Body of pancreas (tissue), 4 donors: Measurements from ENCODE around the gene CISD2. TPM values are rescaled to one million over a fixed set of nuclear protein-coding genes. Genes with fewer than 3 reads are reported as not detected.
A peak's percentile ranks its signal among the peaks of the same experiment; 100 is the strongest.
"Not testable (repeated sequence)": the region's sequence is repeated elsewhere in the genome, so short reads cannot be mapped to it uniquely, and the experiment has no call there.

Experiments
- ATAC-seq: fragments of 150-250 bp; one replicate; pipeline ENCODE4 v1.9.1; 2016
- DNase-seq, 4 donors: peaks; one replicate each; pipeline ENCODE4 v3.0.0-alpha.2; 2019
- H3K27ac ChIP-seq, 4 donors: fragments of 200-600 bp; sonication (generic); 1 replicate in 3 of 4; 2 replicates in 1 of 4; pipeline versions ENCODE4 v1.5.1 to v1.6.1; 2016 to 2019; ENCODE audit warnings: mild to moderate bottlenecking in 1 of 4, mixed read lengths in 1 of 4, moderate library complexity in 1 of 4
- H3K27me3 ChIP-seq, 2 donors: fragments of 200-600 bp; sonication (generic); one replicate each; pipeline ENCODE4 v1.6.0; 2016; ENCODE audit warnings: mild to moderate bottlenecking in 1 of 2
- H3K36me3 ChIP-seq, 2 donors: fragments of 200-600 bp; sonication (generic); replicated peaks in 1 of 2; 2 replicates each; pipeline ENCODE4 v1.5.1; 2016; ENCODE audit warnings: low read depth in 2 of 2; ENCODE audit not compliant: insufficient read depth in 1 of 2
- H3K4me1 ChIP-seq: fragments of 200-600 bp; sonication (generic); one replicate; pipeline ENCODE4 v1.6.0; 2016
- H3K4me3 ChIP-seq, 2 donors: fragments of 200-600 bp; sonication (generic); 1 replicate in 1 of 2; 2 replicates in 1 of 2; pipeline ENCODE4 v1.5.1; 2016 to 2019
- H3K9me3 ChIP-seq, 3 donors: fragments of 200-600 bp; sonication (generic); 1 replicate in 2 of 3; 2 replicates in 1 of 3; pipeline ENCODE4 v1.5.1; 2016
- POLR2A ChIP-seq, 3 donors: fragments of 450-650 bp; IDR thresholded peaks; one replicate each; pipeline ENCODE4 v1.6.1; 2016; ENCODE audit warnings: antibody characterized with exemption in 3 of 3, mild to moderate bottlenecking in 2 of 3
- WGBS, 2 donors: methylation state at CpG; one replicate each; pipeline ENCODE4 v1.1.5; 2017; 5-methylcytosine and 5-hydroxymethylcytosine counted together
- intact Hi-C: fragments of 100-400 bp; cut with DNase I; formaldehyde crosslinking; loops from one replicate; pipeline ENCODE4 v1.15.1; 2023
- total RNA-seq, 2 donors: library from RNA; depleted of rRNA; stranded (reverse); fragments of >200 nt; gene quantifications; one replicate each; pipeline ENCODE4 v1.1.0, GENCODE V29; 2016
- TF ChIP-seq, protein P1 (sequence below), 7 experiments: fragments of 450-650 bp in 4 of 7; fragments of 200-600 bp in 3 of 7; sonication (generic) in 3 of 7; IDR thresholded peaks; one replicate each; pipeline ENCODE4 v1.5.1; 2016 to 2019; ENCODE audit warnings: antibody characterized with exemption in 7 of 7

The CISD2 gene
- total RNA-seq, 2 donors from 2014 or later = 4.0 to 23.6 TPM

DNA sequence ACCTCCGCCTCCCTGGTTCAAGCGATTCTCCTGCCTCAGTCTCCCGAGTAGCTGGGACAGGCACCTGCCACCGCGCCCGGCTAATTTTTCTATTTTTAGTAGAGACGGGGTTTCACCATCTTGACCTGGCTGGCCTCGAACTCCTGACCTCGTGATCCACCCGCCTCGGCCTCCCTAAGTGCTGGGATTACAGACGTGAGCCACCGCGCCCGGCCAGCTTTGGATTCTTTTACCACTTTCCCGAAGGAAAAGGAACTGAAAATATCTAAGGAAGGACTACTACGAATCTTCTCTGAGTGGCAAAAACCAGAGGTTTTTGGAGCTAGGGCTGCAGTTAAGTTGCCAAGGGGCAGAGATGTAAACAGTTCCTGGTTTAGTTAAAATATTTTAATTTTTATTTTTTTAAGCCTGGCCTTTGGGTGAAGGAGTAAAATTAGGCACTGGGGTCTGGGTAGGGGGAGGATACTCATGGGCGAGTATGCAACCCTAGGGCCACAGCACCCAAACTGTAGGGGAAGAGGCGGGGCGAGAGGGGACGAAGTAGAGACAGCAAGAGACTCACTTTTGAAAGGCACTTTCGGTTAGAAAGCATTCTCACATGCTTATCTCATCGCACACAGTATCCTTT is 525 bp upstream of the CISD2 start:
- peak in 3 of 4 donors; percentile 10 to 22 (median 19) for DNase-seq
- ATAC-seq = peak; percentile 47
- Histone ChIP-seq H3K36me3 (no peaks in the 10 kb centered on the region), H3K4me3 (peak overlapping the region; percentile 4 to 73), H3K27ac (peak overlapping the region; percentile 90 to 99 (median 94)), H3K27me3 (no peaks in the 10 kb centered on the region), H3K9me3 (no peaks in the 10 kb centered on the region), H3K4me1 (peaks cover 26% of the 10 kb centered on the region)
- TF ChIP-seq POLR2A (IDR thresholded peaks at IDR 0.05) = no peak
- TF ChIP-seq, protein P1, sequence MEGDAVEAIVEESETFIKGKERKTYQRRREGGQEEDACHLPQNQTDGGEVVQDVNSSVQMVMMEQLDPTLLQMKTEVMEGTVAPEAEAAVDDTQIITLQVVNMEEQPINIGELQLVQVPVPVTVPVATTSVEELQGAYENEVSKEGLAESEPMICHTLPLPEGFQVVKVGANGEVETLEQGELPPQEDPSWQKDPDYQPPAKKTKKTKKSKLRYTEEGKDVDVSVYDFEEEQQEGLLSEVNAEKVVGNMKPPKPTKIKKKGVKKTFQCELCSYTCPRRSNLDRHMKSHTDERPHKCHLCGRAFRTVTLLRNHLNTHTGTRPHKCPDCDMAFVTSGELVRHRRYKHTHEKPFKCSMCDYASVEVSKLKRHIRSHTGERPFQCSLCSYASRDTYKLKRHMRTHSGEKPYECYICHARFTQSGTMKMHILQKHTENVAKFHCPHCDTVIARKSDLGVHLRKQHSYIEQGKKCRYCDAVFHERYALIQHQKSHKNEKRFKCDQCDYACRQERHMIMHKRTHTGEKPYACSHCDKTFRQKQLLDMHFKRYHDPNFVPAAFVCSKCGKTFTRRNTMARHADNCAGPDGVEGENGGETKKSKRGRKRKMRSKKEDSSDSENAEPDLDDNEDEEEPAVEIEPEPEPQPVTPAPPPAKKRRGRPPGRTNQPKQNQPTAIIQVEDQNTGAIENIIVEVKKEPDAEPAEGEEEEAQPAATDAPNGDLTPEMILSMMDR (IDR thresholded peaks at IDR 0.05) = no peak
- WGBS, 2 donors = 9 to 10% methylated on average over 23 of the region's 23 CpGs
- intact Hi-C loops = no loop called here

DNA sequence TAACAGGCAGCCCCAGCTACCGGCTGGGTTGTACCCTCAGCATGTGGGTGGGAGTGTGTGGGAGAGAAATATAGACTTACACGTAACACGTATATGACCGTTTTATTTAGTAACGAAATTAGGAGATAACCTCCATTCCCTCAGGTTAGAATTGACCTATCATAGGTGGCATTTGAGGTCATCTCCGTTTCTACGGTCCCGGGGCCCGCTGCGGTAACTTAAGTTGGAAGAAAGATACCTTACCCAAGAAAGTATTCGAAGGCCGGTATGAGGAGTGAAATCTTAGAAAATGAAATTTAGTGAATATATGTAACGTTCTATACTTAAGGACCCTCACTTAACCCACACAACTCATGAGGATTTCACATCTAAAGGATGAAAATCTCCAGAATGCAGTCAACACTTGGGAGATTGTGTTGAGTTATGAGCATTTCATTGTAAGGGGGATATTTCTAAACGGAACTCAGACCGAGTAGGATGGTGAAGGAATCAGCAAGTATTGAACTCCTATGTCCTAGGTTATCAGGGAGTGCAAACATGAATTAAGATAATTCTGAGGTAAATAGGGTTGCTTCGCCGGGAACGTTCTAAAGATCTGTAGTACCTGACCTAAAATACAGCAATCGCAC is 891 bp downstream of the CISD2 start:
- intact Hi-C loops = no loop called here
- Histone ChIP-seq H3K9me3 (no peaks in the 10 kb centered on the region), H3K27me3 (no peaks in the 10 kb centered on the region), H3K36me3 (no peaks in the 10 kb centered on the region), H3K4me1 (peaks cover 26% of the 10 kb centered on the region), H3K4me3 (peak overlapping the region; percentile 73 to 88), H3K27ac (peak overlapping the region; percentile 90 to 99 (median 94))
- DNase-seq = peak in 1 of 4 donors; percentile 29
- no peak for TF ChIP-seq POLR2A (IDR thresholded peaks at IDR 0.05)
- TF ChIP-seq, protein P1 (IDR thresholded peaks at IDR 0.05) = no peak
- no peak for ATAC-seq
- 4% methylated on average over 19 of the region's 19 CpGs for WGBS, 2 donors

DNA sequence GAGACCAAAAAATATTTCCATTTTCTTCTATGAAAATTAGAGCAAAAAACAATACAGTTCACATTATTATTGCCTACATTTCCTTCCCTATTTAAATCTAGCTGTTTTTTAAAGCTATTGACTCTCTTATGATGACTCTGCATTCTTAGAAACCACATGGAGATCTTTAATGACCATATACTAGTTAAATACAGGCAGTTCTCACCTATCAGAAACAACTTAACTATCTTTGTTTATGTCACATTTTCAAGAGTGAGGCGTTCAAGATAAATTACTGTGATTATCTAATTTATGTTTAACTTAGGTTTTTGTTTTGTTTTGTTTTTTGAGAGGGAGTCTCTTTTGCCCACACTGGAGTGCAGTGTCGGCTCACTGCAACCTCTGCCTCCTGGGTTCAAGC is 3.0 kb downstream of the CISD2 start:
- intact Hi-C loops = no loop called here
- peaks cover 26% of the 10 kb centered on the region for H3K4me1 ChIP-seq
- no peak for TF ChIP-seq POLR2A (IDR thresholded peaks at IDR 0.05)
- TF ChIP-seq, protein P1 (IDR thresholded peaks at IDR 0.05) = no peak
- 56 to 61% methylated on average over 2 of the region's 2 CpGs for WGBS, 2 donors
- H3K36me3 ChIP-seq = no peaks in the 10 kb centered on the region
- ATAC-seq = no peak
- no peaks in the 10 kb centered on the region for H3K9me3 ChIP-seq
- no peak overlapping the region for H3K27ac ChIP-seq
- DNase-seq = no peak
- H3K4me3 ChIP-seq = no peak overlapping the region
- H3K27me3 ChIP-seq = no peaks in the 10 kb centered on the region

DNA sequence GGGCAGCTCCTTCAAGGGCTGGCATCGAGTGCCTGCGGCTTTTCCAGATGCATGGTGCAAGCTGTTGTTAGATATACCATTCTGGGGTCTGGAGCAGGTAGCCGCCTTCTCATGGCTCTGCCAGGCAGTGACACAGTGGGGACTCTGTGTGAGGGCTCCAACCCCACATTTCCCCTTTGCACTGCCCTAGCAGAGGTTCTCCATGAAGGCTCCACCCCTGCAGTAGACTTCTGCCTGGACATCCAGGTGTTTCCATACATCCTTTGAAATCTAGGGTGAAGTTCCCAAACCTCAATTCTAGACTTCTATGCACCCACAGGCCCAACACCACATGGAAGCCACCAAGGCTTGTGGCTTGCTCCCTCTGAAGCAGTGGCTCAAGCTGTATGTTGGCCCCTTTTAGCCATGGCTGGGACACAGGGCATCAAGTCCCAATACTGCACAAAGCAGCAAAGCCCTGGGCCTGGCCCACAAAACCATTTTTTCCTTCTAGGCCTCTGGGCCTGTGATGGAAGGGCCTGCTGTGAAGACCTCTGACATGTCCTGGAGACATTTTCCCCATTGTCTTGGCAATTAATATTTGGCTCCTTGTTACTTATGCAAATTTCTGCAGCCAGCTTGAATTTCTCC is 8.8 kb downstream of the CISD2 start:
- WGBS, 2 donors = 93 to 100% methylated on average over 3 of the region's 3 CpGs
- H3K4me3 ChIP-seq, H3K36me3 ChIP-seq, H3K9me3 ChIP-seq, DNase-seq, ATAC-seq, H3K27me3 ChIP-seq, intact Hi-C loops: not testable (repeated sequence)
- Histone ChIP-seq H3K27ac (peak overlapping the region in 1 of 4 donors; percentile 26), H3K4me1 (peaks cover 12% of the 10 kb centered on the region)

DNA sequence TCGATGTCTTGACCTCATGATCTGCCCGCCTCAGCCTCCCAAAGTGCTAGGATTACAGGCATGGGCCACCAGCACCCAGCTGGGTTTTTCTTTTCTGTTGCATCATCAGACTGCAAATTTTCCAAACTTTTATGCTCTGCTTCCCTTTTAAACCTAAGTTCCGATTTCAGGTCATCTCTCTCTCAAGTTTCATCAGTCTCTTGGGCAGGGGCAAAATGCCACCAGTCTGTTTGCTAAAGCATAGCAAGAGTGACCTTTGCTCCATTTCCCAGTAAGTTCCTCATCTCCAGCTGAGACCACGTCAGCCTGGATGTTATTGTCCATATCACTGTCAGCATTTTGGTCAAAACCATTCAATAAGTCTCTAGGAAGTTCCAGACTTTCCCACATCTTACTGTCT is 9.6 kb downstream of the CISD2 start:
- intact Hi-C loops, H3K36me3 ChIP-seq, H3K9me3 ChIP-seq, H3K27me3 ChIP-seq, H3K4me3 ChIP-seq: not testable (repeated sequence)
- TF ChIP-seq, protein P1 (IDR thresholded peaks at IDR 0.05) = peak in 1 of 7 experiments; percentile 8
- Histone ChIP-seq H3K4me1 (peaks cover 12% of the 10 kb centered on the region), H3K27ac (peak overlapping the region in 1 of 4 donors; percentile 26)
- WGBS, 2 donors = 25 to 30% methylated on average over 4 of the region's 4 CpGs
- DNase-seq (peak; percentile 32 to 71 (median 64)), ATAC-seq (peak; percentile 47)
